Stomach (tissue), 9 donors: Measurements from ENCODE around the gene RBM3. TPM values are rescaled to one million over a fixed set of nuclear protein-coding genes. Genes with fewer than 3 reads are reported as not detected.

Experiments used
- DNase-seq, 2 donors: peaks; one replicate each; pipeline versions ENCODE4 v3.0.0 to v3.0.0-alpha.2; 2013 to 2019
- H3K27ac ChIP-seq, 5 donors: fragments of 200-600 bp in 4 of 5; sonication (generic) in 4 of 5; one replicate each; pipeline ENCODE4 v1.5.1; 2013 to 2019; ENCODE audit warnings: mild to moderate bottlenecking in 1 of 5, moderate library complexity in 1 of 5
- H3K27me3 ChIP-seq, 3 donors: fragments of 200-600 bp; sonication (generic); one replicate each; pipeline ENCODE4 v1.5.1; 2017 to 2019; ENCODE audit warnings: mixed run types in 1 of 3
- H3K36me3 ChIP-seq, 4 donors: fragments of 200-600 bp; sonication (generic); 1 replicate in 3 of 4; 2 replicates in 1 of 4; pipeline ENCODE4 v1.5.1; 2016 to 2019
- H3K4me1 ChIP-seq, 4 donors: fragments of 200-600 bp; sonication (generic); one replicate each; pipeline ENCODE4 v1.5.1; 2016 to 2019
- H3K4me3 ChIP-seq, 4 donors: fragments of 200-600 bp; sonication (generic) in 3 of 4; one replicate each; pipeline ENCODE4 v1.5.1; 2016 to 2019; ENCODE audit warnings: mild to moderate bottlenecking in 1 of 4
- H3K9me3 ChIP-seq, 4 donors: fragments of 200-600 bp; sonication (generic); one replicate each; pipeline ENCODE4 v1.5.1; 2016 to 2019
- CTCF ChIP-seq, 7 experiments: fragments of 450-650 bp in 4 of 7; fragments of 200-600 bp in 3 of 7; sonication (generic) in 3 of 7; IDR thresholded peaks; one replicate each; pipeline ENCODE4 v1.5.1; 2016 to 2019; ENCODE audit warnings: antibody characterized with exemption in 7 of 7, control low read depth in 2 of 7, mild to moderate bottlenecking in 1 of 7
- EP300 ChIP-seq: sonication (generic); formaldehyde crosslinking; IDR thresholded peaks from one replicate; pipeline ENCODE4 v1.6.1; 2017; ENCODE audit warnings: antibody characterized with exemption
- POLR2A ChIP-seq, 4 donors: fragments of 450-650 bp; IDR thresholded peaks; one replicate each; pipeline ENCODE4 v1.6.1; 2016; ENCODE audit warnings: antibody characterized with exemption in 4 of 4, control low read depth in 2 of 4, mild to moderate bottlenecking in 1 of 4, moderate library complexity in 1 of 4
- POLR2AphosphoS5 ChIP-seq, 3 donors: sonication (generic); formaldehyde crosslinking; IDR thresholded peaks; one replicate each; pipeline ENCODE4 v1.6.1; 2016; ENCODE audit warnings: antibody characterized with exemption in 3 of 3
- WGBS, 5 donors: extraction: QIAGEN DNeasy Blood & Tissue Kit in 3 of 5; methylation state at CpG; one replicate each; pipeline versions ENCODE4 v1.1.5 to v1.1.7; 2013 to 2018; 5-methylcytosine and 5-hydroxymethylcytosine counted together
- intact Hi-C: fragments of 100-400 bp; cut with DNase I; formaldehyde crosslinking; loops from one replicate; pipeline ENCODE4 v1.15.1; 2023; ENCODE audit warnings: low total_unique reads
- polyA plus RNA-seq, 3 donors: library from polyadenylated mRNA; stranded (reverse); fragments of 200-250 nt; gene quantifications; one replicate each; pipeline ENCODE4 v1.2.3, GENCODE V29; 2013
- total RNA-seq, 5 donors: library from RNA; depleted of rRNA; stranded (reverse); fragments of >200 nt; gene quantifications; one replicate each; pipeline versions ENCODE4 v1.1.0 to v1.2.3, GENCODE V29; 2014 to 2016
- donor health status: healthy with polysubstance abuse.
- donor health status: Bipolar disorder and iron deficiency.
- donor health status: healthy.

RBM3 gene
- total and polyA plus RNA-seq, 8 donors = 106 to 419 (median 157) TPM

GRCh38 chrX:48600226-48600625 is 25.9 kb downstream of the RBM3 start:
- WGBS, 5 donors = 89 to 92% (median 89%) methylated on average over 13 to 19 of the region's 19 CpGs
- no peak for TF ChIP-seq CTCF (IDR thresholded peaks at IDR 0.05)
- TF ChIP-seq EP300 = no peak
- no peak for TF ChIP-seq POLR2A (IDR thresholded peaks at IDR 0.05)
- no peak for TF ChIP-seq POLR2AphosphoS5 (IDR thresholded peaks at IDR 0.05)
- DNase-seq = no peak
- no peaks in the 10 kb centered on the region for H3K9me3 ChIP-seq
- intact Hi-C loops = no loop called here
- no peak overlapping the region for H3K4me3 ChIP-seq
- H3K27me3 ChIP-seq = no peaks in the 10 kb centered on the region
- H3K4me1 ChIP-seq = peaks cover 0 to 21% (median 12%) of the 10 kb centered on the region in 4 donors
- H3K36me3 ChIP-seq = peaks cover 21 to 67% (median 66%) of the 10 kb centered on the region in 4 donors
- H3K27ac ChIP-seq = no peak overlapping the region

GRCh38 chrX:48601741-48602394 is 27.6 kb downstream of the RBM3 start:
- H3K4me1 ChIP-seq = peaks cover 0 to 14% (median 10%) of the 10 kb centered on the region in 4 donors
- H3K9me3 ChIP-seq = no peaks in the 10 kb centered on the region
- intact Hi-C loops = no loop called here
- peaks cover 21 to 74% (median 67%) of the 10 kb centered on the region in 4 donors for H3K36me3 ChIP-seq
- TF ChIP-seq CTCF (IDR thresholded peaks at IDR 0.05) (no peak), EP300 (no peak), POLR2A (IDR thresholded peaks at IDR 0.05) (no peak), POLR2AphosphoS5 (IDR thresholded peaks at IDR 0.05) (no peak)
- no peak for DNase-seq
- H3K27me3 ChIP-seq = no peaks in the 10 kb centered on the region
- H3K27ac ChIP-seq = no peak overlapping the region
- 75 to 92% (median 82%) methylated on average over 12 to 17 of the region's 17 CpGs for WGBS, 5 donors
- H3K4me3 ChIP-seq = no peak overlapping the region

GRCh38 chrX:48604701-48605100 is 30.4 kb downstream of the RBM3 start:
- WGBS, 5 donors = 87 to 96% (median 90%) methylated on average over 10 to 16 of the region's 16 CpGs
- no peak for DNase-seq
- intact Hi-C loops = no loop called here

GRCh38 chrX:48606091-48606490 is 31.8 kb downstream of the RBM3 start:
- 68 to 80% (median 70%) methylated on average over 2 to 6 of the region's 6 CpGs for WGBS, 5 donors
- Histone ChIP-seq H3K4me3 (no peak overlapping the region), H3K9me3 (no peaks in the 10 kb centered on the region), H3K27ac (no peak overlapping the region), H3K36me3 (peaks cover 5 to 49% (median 42%) of the 10 kb centered on the region in 4 donors), H3K4me1 (no peaks in the 10 kb centered on the region), H3K27me3 (no peaks in the 10 kb centered on the region)
- DNase-seq = no peak
- TF ChIP-seq POLR2AphosphoS5 (IDR thresholded peaks at IDR 0.05) = no peak
- TF ChIP-seq EP300 = no peak
- intact Hi-C loops = no loop called here

More at GRCh38 chrX:48604701-48605100, 30.4 kb downstream of the RBM3 start:
- TF ChIP-seq EP300 (no peak), POLR2A (IDR thresholded peaks at IDR 0.05) (no peak), POLR2AphosphoS5 (IDR thresholded peaks at IDR 0.05) (no peak), CTCF (IDR thresholded peaks at IDR 0.05) (no peak)
- H3K9me3 ChIP-seq = no peaks in the 10 kb centered on the region
- peaks cover 13 to 61% (median 56%) of the 10 kb centered on the region in 4 donors for H3K36me3 ChIP-seq
- no peak overlapping the region for H3K4me3 ChIP-seq
- no peaks in the 10 kb centered on the region for H3K4me1 ChIP-seq
- H3K27me3 ChIP-seq = no peaks in the 10 kb centered on the region
- no peak overlapping the region for H3K27ac ChIP-seq

- Histone ChIP-seq H3K4me1 (no peaks in the 10 kb centered on the region), H3K4me3 (no peak overlapping the region), H3K27me3 (no peaks in the 10 kb centered on the region), H3K36me3 (no peaks in the 10 kb centered on the region), H3K27ac (no peak overlapping the region), H3K9me3 (no peaks in the 10 kb centered on the region)
- no peak for DNase-seq
- WGBS, 5 donors = 45 to 74% (median 60%) methylated on average over 2 of the region's 2 CpGs
- TF ChIP-seq CTCF (IDR thresholded peaks at IDR 0.05) (no peak), POLR2A (IDR thresholded peaks at IDR 0.05) (no peak), EP300 (no peak), POLR2AphosphoS5 (IDR thresholded peaks at IDR 0.05) (no peak)
- intact Hi-C loops = no loop called here
Measured at GRCh38 chrX:48611703-48612102, 37.4 kb downstream of the RBM3 start.
